ENCODE data around the gene SPOCD1. TPM values are rescaled to one million over a fixed set of nuclear protein-coding genes. Genes with fewer than 3 reads are reported as not detected.

SPOCD1 gene
- total RNA-seq, 2 experiments from 2014 or later: 0.60 to 1.0 TPM

- no peak for TF ChIP-seq EZH2phosphoT487 (IDR thresholded peaks at IDR 0.05; ENCODE audit: borderline replicate concordance, low read depth, low read length)
- TF ChIP-seq, protein P1, sequence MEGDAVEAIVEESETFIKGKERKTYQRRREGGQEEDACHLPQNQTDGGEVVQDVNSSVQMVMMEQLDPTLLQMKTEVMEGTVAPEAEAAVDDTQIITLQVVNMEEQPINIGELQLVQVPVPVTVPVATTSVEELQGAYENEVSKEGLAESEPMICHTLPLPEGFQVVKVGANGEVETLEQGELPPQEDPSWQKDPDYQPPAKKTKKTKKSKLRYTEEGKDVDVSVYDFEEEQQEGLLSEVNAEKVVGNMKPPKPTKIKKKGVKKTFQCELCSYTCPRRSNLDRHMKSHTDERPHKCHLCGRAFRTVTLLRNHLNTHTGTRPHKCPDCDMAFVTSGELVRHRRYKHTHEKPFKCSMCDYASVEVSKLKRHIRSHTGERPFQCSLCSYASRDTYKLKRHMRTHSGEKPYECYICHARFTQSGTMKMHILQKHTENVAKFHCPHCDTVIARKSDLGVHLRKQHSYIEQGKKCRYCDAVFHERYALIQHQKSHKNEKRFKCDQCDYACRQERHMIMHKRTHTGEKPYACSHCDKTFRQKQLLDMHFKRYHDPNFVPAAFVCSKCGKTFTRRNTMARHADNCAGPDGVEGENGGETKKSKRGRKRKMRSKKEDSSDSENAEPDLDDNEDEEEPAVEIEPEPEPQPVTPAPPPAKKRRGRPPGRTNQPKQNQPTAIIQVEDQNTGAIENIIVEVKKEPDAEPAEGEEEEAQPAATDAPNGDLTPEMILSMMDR (conservative IDR thresholded peaks at IDR 0.05; ENCODE audit: low read length): no peak
- no peaks in the 10 kb centered on the region for H3K79me2 ChIP-seq (ENCODE audit: insufficient read depth, low read depth, low read length)
- no peaks in the 10 kb centered on the region for H4K20me1 ChIP-seq (ENCODE audit: insufficient read depth, low read length)
- ChIA-PET CTCF (ENCODE audit: unreplicated experiment) (interaction anchor here (1.4 kb wide), 1 partner anchor 13 kb away, joined by 6 read pairs; no protein-coding TSS in a partner anchor), POLR2A (no interaction called here)
- no peak for DNase-seq (ENCODE audit: low spot score)
- no peaks in the 10 kb centered on the region for H3K9me2 ChIP-seq (ENCODE audit: insufficient read depth, low read length)
- no peak overlapping the region for H3K4me2 ChIP-seq (ENCODE audit: low read length)
- intact Hi-C loops (cut with micrococcal nuclease; ENCODE audit: unreplicated experiment): no loop called here
- BruUV-seq (replicated peaks): no TSS peak
- no peaks in the 10 kb centered on the region for H3K36me3 ChIP-seq (ENCODE audit: insufficient read depth, low read length)
- H3K9me3 ChIP-seq (ENCODE audit: low read length): no peaks in the 10 kb centered on the region
- H3K4me3 ChIP-seq (ENCODE audit: low read depth, low read length, poor library complexity, severe bottlenecking): no peak overlapping the region
- no peak overlapping the region for H2AFZ ChIP-seq (ENCODE audit: low read length)
- H3K27ac ChIP-seq (ENCODE audit: low read depth, low read length, poor library complexity, severe bottlenecking): no peak overlapping the region
- peaks cover 36% of the 10 kb centered on the region for H3K4me1 ChIP-seq (ENCODE audit: insufficient read depth, low read length, poor library complexity, severe bottlenecking)
Observed at GRCh38 chr1:31758823-31759222, 57.0 kb downstream of the SPOCD1 start.

- CTCF ChIA-PET (ENCODE audit: unreplicated experiment): interaction anchor here (1.4 kb wide), 1 partner anchor 13 kb away, joined by 6 read pairs; no protein-coding TSS in a partner anchor
- H3K36me3 ChIP-seq (ENCODE audit: insufficient read depth, low read length): no peaks in the 10 kb centered on the region
- no peaks in the 10 kb centered on the region for H3K9me3 ChIP-seq (ENCODE audit: low read length)
- no peaks in the 10 kb centered on the region for H3K79me2 ChIP-seq (ENCODE audit: insufficient read depth, low read depth, low read length)
- no peak overlapping the region for H3K4me2 ChIP-seq (ENCODE audit: low read length)
- no peak overlapping the region for H2AFZ ChIP-seq (ENCODE audit: low read length)
- BruUV-seq (replicated peaks): no TSS peak
- intact Hi-C loops (cut with micrococcal nuclease; ENCODE audit: unreplicated experiment): no loop called here
- no peak overlapping the region for H3K27ac ChIP-seq (ENCODE audit: low read depth, low read length, poor library complexity, severe bottlenecking)
- no peak overlapping the region for H3K4me3 ChIP-seq (ENCODE audit: low read depth, low read length, poor library complexity, severe bottlenecking)
- no peaks in the 10 kb centered on the region for H3K9me2 ChIP-seq (ENCODE audit: insufficient read depth, low read length)
- POLR2A ChIA-PET: no interaction called here
- no peak for DNase-seq (ENCODE audit: low spot score)
- no peaks in the 10 kb centered on the region for H4K20me1 ChIP-seq (ENCODE audit: insufficient read depth, low read length)
- H3K4me1 ChIP-seq (ENCODE audit: insufficient read depth, low read length, poor library complexity, severe bottlenecking): peaks cover 29% of the 10 kb centered on the region
- no peak for TF ChIP-seq EZH2phosphoT487 (IDR thresholded peaks at IDR 0.05; ENCODE audit: borderline replicate concordance, low read depth, low read length)
- TF ChIP-seq, protein P1 (conservative IDR thresholded peaks at IDR 0.05; ENCODE audit: low read length): no peak
Observed at GRCh38 chr1:31757989-31758388, 57.8 kb downstream of the SPOCD1 start.

DNA sequence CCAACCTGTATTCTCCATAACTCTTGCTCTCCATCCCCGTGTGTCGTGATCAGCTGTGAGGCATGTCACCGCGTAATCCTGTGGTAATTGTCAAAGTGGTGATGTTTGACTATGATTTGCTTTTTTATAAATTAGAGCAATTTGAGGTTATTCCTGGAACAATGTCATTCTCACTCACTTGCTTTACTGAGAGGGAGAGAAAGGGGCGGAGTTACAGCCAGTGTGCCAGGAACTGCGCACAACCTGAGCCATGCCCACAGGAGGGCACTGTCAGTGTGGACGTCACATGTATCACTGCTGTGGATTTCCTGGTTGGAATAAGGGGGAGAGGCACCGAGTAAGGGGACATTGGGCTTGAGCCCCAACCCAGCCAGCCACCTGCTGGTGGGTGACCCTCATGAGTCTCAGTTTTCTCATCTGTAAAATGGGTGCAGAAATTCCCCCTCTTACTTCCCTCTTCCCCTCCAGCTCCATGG, 58.6 kb downstream of the SPOCD1 start:
- TF ChIP-seq EZH2phosphoT487 (IDR thresholded peaks at IDR 0.05; ENCODE audit: borderline replicate concordance, low read depth, low read length): no peak
- TF ChIP-seq, protein P1 (conservative IDR thresholded peaks at IDR 0.05; ENCODE audit: low read length): peak; percentile 32; the same call in 1 of the 2 replicates
- Histone ChIP-seq H3K4me3 (ENCODE audit: low read depth, low read length, poor library complexity, severe bottlenecking) (no peak overlapping the region), H4K20me1 (ENCODE audit: insufficient read depth, low read length) (no peaks in the 10 kb centered on the region), H3K36me3 (ENCODE audit: insufficient read depth, low read length) (no peaks in the 10 kb centered on the region), H3K4me1 (ENCODE audit: insufficient read depth, low read length, poor library complexity, severe bottlenecking) (peaks cover 28% of the 10 kb centered on the region), H3K79me2 (ENCODE audit: insufficient read depth, low read depth, low read length) (no peaks in the 10 kb centered on the region), H3K9me3 (ENCODE audit: low read length) (no peaks in the 10 kb centered on the region), H3K9me2 (ENCODE audit: insufficient read depth, low read length) (no peaks in the 10 kb centered on the region), H3K4me2 (ENCODE audit: low read length) (no peak overlapping the region), H2AFZ (ENCODE audit: low read length) (no peak overlapping the region), H3K27ac (ENCODE audit: low read depth, low read length, poor library complexity, severe bottlenecking) (no peak overlapping the region)
- intact Hi-C loops (cut with micrococcal nuclease; ENCODE audit: unreplicated experiment): no loop called here
- no TSS peak for BruUV-seq (replicated peaks)
- DNase-seq (ENCODE audit: low spot score): no peak
- ChIA-PET POLR2A (no interaction called here), CTCF (ENCODE audit: unreplicated experiment) (interaction anchor here (1.4 kb wide), 1 partner anchor 12 kb away, joined by 6 read pairs; no protein-coding TSS in a partner anchor)
